K562 (cell line): ENCODE measurements around the gene RARRES1. TPM values are rescaled to one million over a fixed set of nuclear protein-coding genes. Genes with fewer than 3 reads are reported as not detected.

Experiments used
- IRF2 ChIP-seq: sonication (generic); formaldehyde crosslinking; IDR thresholded peaks from 2 replicates; pipeline ENCODE4 v1.8.1; 2022; ENCODE audit warnings: mild to moderate bottlenecking, missing genetic modification reagents
- MECOM ChIP-seq: fragments of 250-450 bp; sonication (Bioruptor Pico); IDR thresholded peaks from 2 replicates; pipeline ENCODE4 v1.8.0; 2022; ENCODE audit warnings: inconsistent platforms
- RHOXF2B ChIP-seq: fragments of 250-450 bp; sonication (Bioruptor Pico); conservative IDR thresholded peaks from 2 replicates; pipeline ENCODE4 v1.5.1; 2021
- ZNF23 ChIP-seq: fragments of 250-450 bp; sonication (Bioruptor Pico); IDR thresholded peaks from 2 replicates; pipeline ENCODE4 v1.4.0; 2020; ENCODE audit warnings: mild to moderate bottlenecking
- ZNF445 ChIP-seq: fragments of 250-450 bp; sonication (Bioruptor Pico); IDR thresholded peaks from 2 replicates; pipeline ENCODE4 v1.4.0; 2020; ENCODE audit warnings: low read depth, mild to moderate bottlenecking, moderate library complexity
- ZNF586 ChIP-seq: fragments of 450-650 bp; formaldehyde crosslinking; conservative IDR thresholded peaks from 2 replicates; pipeline ENCODE4 v1.4.0; 2020; ENCODE audit warnings: mild to moderate bottlenecking, moderate library complexity
- ZNF699 ChIP-seq: fragments of 250-450 bp; sonication (Bioruptor Pico); IDR thresholded peaks from 2 replicates; pipeline ENCODE4 v1.8.0; 2021; ENCODE audit warnings: mild to moderate bottlenecking, moderate library complexity; ENCODE audit not compliant: insufficient replicate concordance
- polyA plus RNA-seq, 8 experiments: library from polyadenylated mRNA; depleted of rRNA in 4 of 8; stranded (reverse) in 5 of 8; unstranded in 3 of 8; fragments of >200 nt; fragmentation: Nextera tagmentation in 2 of 8; fragmentation: Illumina TruSeq in 1 of 8; extraction: Ambion mirVana in 2 of 8; extraction: Trizol in 1 of 8; gene quantifications; 2 replicates each; pipeline versions ENCODE4 v1.2.1 to v1.2.3, GENCODE V29; 2011 to 2014; ENCODE audit warnings: inconsistent platforms in 1 of 8, missing spikeins in 1 of 8
- total RNA-seq, 7 experiments: library from RNA; depleted of rRNA in 6 of 7; stranded (reverse); fragments of >200 nt in 6 of 7; fragmentation: Illumina TruSeq in 2 of 7; extraction: Trizol in 2 of 7; gene quantifications; 2 replicates each; pipeline versions ENCODE4 v1.2.1 to v1.2.3, GENCODE V29; 2011 to 2021; ENCODE audit warnings: low replicate concordance in 1 of 7
- TF ChIP-seq, protein P1 (sequence below): fragments of 450-650 bp; formaldehyde crosslinking; IDR thresholded peaks from 2 replicates; pipeline ENCODE4 v1.4.0; 2020; ENCODE audit warnings: mild to moderate bottlenecking, moderate library complexity
- TF ChIP-seq, protein P2 (sequence below): fragments of 250-450 bp; sonication (Bioruptor Pico); IDR thresholded peaks from 2 replicates; pipeline ENCODE4 v1.4.0; 2020; ENCODE audit warnings: borderline replicate concordance
- TF ChIP-seq, protein P3 (sequence below): fragments of 200-800 bp; sonication (Bioruptor generic); IDR thresholded peaks from 2 replicates; pipeline ENCODE4 v1.6.1; 2017; ENCODE audit warnings: missing genetic modification characterization, missing compliant biosample characterization
- TF ChIP-seq, protein P4 (sequence below), 2 experiments: fragments of 450-650 bp in 1 of 2; sonication (generic) in 1 of 2; formaldehyde crosslinking; conservative IDR thresholded peaks; 2 replicates each; pipeline versions ENCODE4 v1.4.0 to v1.8.1; 2020 to 2022; ENCODE audit warnings: mild to moderate bottlenecking in 1 of 2, missing genetic modification reagents in 1 of 2
- TF ChIP-seq, protein P5 (sequence below): sonication (generic); formaldehyde crosslinking; IDR thresholded peaks from 2 replicates; pipeline ENCODE4 v1.8.1; 2023; ENCODE audit warnings: missing genetic modification reagents, mild to moderate bottlenecking, borderline replicate concordance

RARRES1 gene
- total and polyA plus RNA-seq, 9 of the 15 experiments (the other 6 are each of a cell fraction or from before 2014, with no cell fraction given): not detected

DNA sequence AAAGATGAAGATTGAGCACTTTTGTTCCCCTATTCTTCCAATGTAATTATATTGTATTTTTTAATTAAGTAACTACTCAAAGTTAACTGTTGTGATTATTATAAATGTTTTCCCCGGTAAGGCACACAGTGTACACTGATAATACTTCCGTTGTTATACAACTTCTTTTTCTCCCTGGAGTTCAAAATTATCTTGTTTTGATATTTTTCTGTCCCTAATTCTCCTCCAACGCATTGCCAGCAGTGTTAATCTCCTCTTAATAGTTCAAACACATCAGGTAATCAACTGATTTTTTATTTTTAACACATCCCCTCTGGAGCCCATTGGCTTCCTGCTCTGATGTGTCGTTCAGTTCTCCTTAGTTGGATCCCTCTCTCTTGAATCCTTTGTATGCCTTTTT lies 37.3 kb upstream of the RARRES1 start (continued):
- TF ChIP-seq, protein P1, sequence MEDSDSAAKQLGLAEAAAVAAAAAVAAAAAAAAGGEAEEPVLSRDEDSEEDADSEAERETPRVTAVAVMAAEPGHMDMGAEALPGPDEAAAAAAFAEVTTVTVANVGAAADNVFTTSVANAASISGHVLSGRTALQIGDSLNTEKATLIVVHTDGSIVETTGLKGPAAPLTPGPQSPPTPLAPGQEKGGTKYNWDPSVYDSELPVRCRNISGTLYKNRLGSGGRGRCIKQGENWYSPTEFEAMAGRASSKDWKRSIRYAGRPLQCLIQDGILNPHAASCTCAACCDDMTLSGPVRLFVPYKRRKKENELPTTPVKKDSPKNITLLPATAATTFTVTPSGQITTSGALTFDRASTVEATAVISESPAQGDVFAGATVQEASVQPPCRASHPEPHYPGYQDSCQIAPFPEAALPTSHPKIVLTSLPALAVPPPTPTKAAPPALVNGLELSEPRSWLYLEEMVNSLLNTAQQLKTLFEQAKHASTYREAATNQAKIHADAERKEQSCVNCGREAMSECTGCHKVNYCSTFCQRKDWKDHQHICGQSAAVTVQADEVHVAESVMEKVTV: no peak
- TF ChIP-seq, protein P2, sequence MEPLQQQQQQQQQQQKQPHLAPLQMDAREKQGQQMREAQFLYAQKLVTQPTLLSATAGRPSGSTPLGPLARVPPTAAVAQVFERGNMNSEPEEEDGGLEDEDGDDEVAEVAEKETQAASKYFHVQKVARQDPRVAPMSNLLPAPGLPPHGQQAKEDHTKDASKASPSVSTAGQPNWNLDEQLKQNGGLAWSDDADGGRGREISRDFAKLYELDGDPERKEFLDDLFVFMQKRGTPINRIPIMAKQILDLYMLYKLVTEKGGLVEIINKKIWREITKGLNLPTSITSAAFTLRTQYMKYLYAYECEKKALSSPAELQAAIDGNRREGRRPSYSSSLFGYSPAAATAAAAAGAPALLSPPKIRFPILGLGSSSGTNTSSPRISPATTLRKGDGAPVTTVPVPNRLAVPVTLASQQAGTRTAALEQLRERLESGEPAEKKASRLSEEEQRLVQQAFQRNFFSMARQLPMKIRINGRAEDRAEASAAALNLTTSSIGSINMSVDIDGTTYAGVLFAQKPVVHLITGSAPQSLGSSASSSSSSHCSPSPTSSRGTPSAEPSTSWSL: no peak
- TF ChIP-seq, protein P3, sequence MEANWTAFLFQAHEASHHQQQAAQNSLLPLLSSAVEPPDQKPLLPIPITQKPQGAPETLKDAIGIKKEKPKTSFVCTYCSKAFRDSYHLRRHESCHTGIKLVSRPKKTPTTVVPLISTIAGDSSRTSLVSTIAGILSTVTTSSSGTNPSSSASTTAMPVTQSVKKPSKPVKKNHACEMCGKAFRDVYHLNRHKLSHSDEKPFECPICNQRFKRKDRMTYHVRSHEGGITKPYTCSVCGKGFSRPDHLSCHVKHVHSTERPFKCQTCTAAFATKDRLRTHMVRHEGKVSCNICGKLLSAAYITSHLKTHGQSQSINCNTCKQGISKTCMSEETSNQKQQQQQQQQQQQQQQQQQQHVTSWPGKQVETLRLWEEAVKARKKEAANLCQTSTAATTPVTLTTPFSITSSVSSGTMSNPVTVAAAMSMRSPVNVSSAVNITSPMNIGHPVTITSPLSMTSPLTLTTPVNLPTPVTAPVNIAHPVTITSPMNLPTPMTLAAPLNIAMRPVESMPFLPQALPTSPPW: no peak
- TF ChIP-seq, protein P4, sequence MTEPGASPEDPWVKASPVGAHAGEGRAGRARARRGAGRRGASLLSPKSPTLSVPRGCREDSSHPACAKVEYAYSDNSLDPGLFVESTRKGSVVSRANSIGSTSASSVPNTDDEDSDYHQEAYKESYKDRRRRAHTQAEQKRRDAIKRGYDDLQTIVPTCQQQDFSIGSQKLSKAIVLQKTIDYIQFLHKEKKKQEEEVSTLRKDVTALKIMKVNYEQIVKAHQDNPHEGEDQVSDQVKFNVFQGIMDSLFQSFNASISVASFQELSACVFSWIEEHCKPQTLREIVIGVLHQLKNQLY (CRISPR knock-in tag; conservative IDR thresholded peaks at IDR 0.05): no peak
- no peak for TF ChIP-seq ZNF445 (CRISPR knock-in tag)
- TF ChIP-seq ZNF586 (CRISPR knock-in tag): no peak
- TF ChIP-seq ZNF699 (CRISPR knock-in tag): no peak
- no peak for TF ChIP-seq RHOXF2B (CRISPR knock-in tag)
- TF ChIP-seq, protein P5, sequence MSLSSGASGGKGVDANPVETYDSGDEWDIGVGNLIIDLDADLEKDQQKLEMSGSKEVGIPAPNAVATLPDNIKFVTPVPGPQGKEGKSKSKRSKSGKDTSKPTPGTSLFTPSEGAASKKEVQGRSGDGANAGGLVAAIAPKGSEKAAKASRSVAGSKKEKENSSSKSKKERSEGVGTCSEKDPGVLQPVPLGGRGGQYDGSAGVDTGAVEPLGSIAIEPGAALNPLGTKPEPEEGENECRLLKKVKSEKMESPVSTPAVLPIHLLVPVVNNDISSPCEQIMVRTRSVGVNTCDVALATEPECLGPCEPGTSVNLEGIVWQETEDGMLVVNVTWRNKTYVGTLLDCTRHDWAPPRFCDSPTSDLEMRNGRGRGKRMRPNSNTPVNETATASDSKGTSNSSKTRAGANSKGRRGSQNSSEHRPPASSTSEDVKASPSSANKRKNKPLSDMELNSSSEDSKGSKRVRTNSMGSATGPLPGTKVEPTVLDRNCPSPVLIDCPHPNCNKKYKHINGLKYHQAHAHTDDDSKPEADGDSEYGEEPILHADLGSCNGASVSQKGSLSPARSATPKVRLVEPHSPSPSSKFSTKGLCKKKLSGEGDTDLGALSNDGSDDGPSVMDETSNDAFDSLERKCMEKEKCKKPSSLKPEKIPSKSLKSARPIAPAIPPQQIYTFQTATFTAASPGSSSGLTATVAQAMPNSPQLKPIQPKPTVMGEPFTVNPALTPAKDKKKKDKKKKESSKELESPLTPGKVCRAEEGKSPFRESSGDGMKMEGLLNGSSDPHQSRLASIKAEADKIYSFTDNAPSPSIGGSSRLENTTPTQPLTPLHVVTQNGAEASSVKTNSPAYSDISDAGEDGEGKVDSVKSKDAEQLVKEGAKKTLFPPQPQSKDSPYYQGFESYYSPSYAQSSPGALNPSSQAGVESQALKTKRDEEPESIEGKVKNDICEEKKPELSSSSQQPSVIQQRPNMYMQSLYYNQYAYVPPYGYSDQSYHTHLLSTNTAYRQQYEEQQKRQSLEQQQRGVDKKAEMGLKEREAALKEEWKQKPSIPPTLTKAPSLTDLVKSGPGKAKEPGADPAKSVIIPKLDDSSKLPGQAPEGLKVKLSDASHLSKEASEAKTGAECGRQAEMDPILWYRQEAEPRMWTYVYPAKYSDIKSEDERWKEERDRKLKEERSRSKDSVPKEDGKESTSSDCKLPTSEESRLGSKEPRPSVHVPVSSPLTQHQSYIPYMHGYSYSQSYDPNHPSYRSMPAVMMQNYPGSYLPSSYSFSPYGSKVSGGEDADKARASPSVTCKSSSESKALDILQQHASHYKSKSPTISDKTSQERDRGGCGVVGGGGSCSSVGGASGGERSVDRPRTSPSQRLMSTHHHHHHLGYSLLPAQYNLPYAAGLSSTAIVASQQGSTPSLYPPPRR (CRISPR knock-in tag): no peak
- no peak for TF ChIP-seq MECOM (CRISPR knock-in tag)
- no peak for TF ChIP-seq ZNF23 (CRISPR knock-in tag)
- no peak for TF ChIP-seq IRF2 (CRISPR knock-in tag)
